Parathyroid adenoma (tissue), 2 donors: ENCODE data around the gene GLIS1.

ENCODE experiments used
- H2AFZ ChIP-seq: fragments of 300-600 bp; sonication (generic); one replicate; pipeline ENCODE4 v1.7.0; 2017; ENCODE audit warnings: antibody characterized with exemption, mild to moderate bottlenecking
- H3K27ac ChIP-seq: fragments of 300-600 bp; sonication (generic); one replicate; pipeline ENCODE4 v1.7.0; 2017
- H3K27me3 ChIP-seq: fragments of 300-600 bp; sonication (generic); one replicate; pipeline ENCODE4 v1.7.0; 2017; ENCODE audit warnings: low read length; ENCODE audit not compliant: control insufficient read depth, insufficient read depth
- H3K36me3 ChIP-seq: fragments of 300-600 bp; sonication (generic); one replicate; pipeline ENCODE4 v1.7.0; 2017; ENCODE audit warnings: low read length; ENCODE audit not compliant: control insufficient read depth, insufficient read depth
- H3K4me1 ChIP-seq: fragments of 300-600 bp; sonication (generic); one replicate; pipeline ENCODE4 v1.7.0; 2017; ENCODE audit warnings: control low read depth
- H3K4me2 ChIP-seq: fragments of 300-600 bp; sonication (generic); one replicate; pipeline ENCODE4 v1.7.0; 2017; ENCODE audit warnings: low read length
- H3K4me3 ChIP-seq: fragments of 300-600 bp; sonication (generic); one replicate; pipeline ENCODE4 v1.7.0; 2017; ENCODE audit warnings: low read depth, low read length
- H3K79me2 ChIP-seq: fragments of 300-600 bp; sonication (generic); one replicate; pipeline ENCODE4 v1.7.0; 2017; ENCODE audit warnings: control low read depth
- H3K9ac ChIP-seq: fragments of 300-600 bp; sonication (generic); one replicate; pipeline ENCODE4 v1.7.0; 2017; ENCODE audit warnings: mild to moderate bottlenecking
- H3K9me3 ChIP-seq: fragments of 300-600 bp; sonication (generic); one replicate; pipeline ENCODE4 v1.7.0; 2017; ENCODE audit warnings: low read length; ENCODE audit not compliant: control insufficient read depth
- TF ChIP-seq, protein P1 (sequence below): fragments of 300-600 bp; sonication (generic); IDR thresholded peaks from one replicate; pipeline ENCODE4 v1.7.0; 2017; ENCODE audit warnings: antibody characterized with exemption, mild to moderate bottlenecking
- donor health status: primary hyperparathyroidism.

The GLIS1 gene

DNA sequence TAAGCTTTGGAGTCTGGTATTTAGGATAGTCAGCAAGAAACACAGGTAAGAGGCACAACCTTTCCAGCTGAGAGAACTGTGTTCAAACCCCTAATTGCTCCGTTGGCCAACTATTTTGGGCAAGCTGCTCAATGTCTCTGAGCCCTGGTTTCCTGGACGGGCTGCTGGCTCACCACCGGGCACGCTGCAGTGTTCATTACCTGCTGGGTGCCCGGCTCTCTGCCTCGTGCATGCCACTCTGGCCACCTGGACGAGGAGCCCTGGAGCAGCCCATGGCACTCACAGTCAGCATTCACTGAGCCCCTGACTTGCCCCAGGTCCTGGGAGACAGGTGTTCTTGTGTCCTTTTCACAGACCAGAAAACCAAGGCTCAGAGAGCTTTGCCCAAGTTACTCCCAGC is 228.7 kb downstream of the GLIS1 start:
- H3K79me2 ChIP-seq, result no peaks in the 10 kb centered on the region
- H3K4me1 ChIP-seq, result no peaks in the 10 kb centered on the region
- TF ChIP-seq, protein P1, sequence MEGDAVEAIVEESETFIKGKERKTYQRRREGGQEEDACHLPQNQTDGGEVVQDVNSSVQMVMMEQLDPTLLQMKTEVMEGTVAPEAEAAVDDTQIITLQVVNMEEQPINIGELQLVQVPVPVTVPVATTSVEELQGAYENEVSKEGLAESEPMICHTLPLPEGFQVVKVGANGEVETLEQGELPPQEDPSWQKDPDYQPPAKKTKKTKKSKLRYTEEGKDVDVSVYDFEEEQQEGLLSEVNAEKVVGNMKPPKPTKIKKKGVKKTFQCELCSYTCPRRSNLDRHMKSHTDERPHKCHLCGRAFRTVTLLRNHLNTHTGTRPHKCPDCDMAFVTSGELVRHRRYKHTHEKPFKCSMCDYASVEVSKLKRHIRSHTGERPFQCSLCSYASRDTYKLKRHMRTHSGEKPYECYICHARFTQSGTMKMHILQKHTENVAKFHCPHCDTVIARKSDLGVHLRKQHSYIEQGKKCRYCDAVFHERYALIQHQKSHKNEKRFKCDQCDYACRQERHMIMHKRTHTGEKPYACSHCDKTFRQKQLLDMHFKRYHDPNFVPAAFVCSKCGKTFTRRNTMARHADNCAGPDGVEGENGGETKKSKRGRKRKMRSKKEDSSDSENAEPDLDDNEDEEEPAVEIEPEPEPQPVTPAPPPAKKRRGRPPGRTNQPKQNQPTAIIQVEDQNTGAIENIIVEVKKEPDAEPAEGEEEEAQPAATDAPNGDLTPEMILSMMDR, result no peak
- H3K36me3 ChIP-seq, result no peaks in the 10 kb centered on the region
- H3K4me3 ChIP-seq, result no peak overlapping the region
- H3K27me3 ChIP-seq, result no peaks in the 10 kb centered on the region
- H3K27ac ChIP-seq, result no peak overlapping the region
- H3K4me2 ChIP-seq, result no peak overlapping the region
- H3K9me3 ChIP-seq, result no peaks in the 10 kb centered on the region
- H2AFZ ChIP-seq, result no peak overlapping the region
- H3K9ac ChIP-seq, result no peak overlapping the region

DNA sequence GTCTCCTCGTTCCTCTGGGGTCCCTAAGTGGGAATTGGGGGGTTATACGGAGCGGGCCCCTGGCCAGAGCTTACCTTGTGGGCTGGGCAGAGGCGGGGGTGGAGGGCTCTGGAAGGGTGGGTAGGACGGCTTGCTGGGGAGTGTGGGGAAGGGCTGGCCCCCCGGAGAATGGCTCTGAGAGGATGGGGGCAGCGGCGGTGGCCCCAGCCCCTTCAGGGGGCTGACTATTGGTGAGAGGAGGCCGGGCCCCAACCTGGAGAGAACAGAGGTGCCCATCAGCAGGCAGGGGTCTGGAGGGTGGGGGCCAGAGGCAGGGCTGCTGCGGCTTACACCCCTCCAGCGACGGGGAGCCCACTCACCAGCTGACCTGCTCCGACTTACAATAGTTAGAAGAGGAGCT is 229.2 kb downstream of the GLIS1 start:
- Histone ChIP-seq H3K9ac (no peak overlapping the region), H3K36me3 (no peaks in the 10 kb centered on the region), H3K27ac (no peak overlapping the region), H2AFZ (no peak overlapping the region), H3K27me3 (no peaks in the 10 kb centered on the region), H3K79me2 (no peaks in the 10 kb centered on the region), H3K9me3 (no peaks in the 10 kb centered on the region), H3K4me1 (no peaks in the 10 kb centered on the region), H3K4me2 (no peak overlapping the region), H3K4me3 (no peak overlapping the region)
- TF ChIP-seq, protein P1, result no peak

DNA sequence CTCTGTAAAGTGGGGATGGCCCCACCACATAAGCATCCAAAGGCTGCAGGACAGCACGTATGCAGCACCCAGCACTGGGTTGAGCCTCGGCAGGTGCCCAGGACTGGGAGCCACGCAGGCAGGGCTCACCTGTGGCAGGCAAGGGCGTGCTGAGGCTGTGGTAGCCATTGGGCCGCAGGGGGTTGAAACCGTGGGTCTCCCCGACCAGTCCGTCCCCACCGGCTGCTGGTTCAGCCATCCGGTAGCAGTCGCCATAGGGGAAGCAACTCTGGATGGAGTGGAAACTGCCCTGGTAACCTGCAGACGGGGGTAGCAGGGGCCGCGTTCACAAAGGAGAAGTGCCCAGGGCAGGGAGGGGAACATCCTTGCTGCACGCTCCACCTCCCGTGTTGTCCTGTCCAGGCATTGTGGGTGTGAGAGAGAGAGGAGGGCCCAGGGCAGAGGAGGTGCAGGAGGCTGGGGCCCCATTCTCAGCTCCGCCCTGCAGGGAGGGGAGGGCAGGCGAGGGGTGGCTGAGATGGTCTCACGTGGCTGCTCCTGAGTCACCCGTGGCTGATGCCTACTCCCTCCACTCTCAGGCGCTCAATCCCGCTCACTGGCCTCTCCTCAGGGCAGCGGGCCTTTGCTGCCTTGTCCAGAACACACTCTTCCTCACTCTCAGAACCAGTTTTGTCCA is 229.8 kb downstream of the GLIS1 start:
- TF ChIP-seq, protein P1, result no peak
- H3K4me1 ChIP-seq, result no peaks in the 10 kb centered on the region
- H3K79me2 ChIP-seq, result no peaks in the 10 kb centered on the region
- H3K4me2 ChIP-seq, result no peak overlapping the region
- no peaks in the 10 kb centered on the region for H3K9me3 ChIP-seq
- no peak overlapping the region for H3K9ac ChIP-seq
- no peak overlapping the region for H2AFZ ChIP-seq
- H3K4me3 ChIP-seq, result no peak overlapping the region
- H3K27me3 ChIP-seq, result no peaks in the 10 kb centered on the region
- no peaks in the 10 kb centered on the region for H3K36me3 ChIP-seq
- H3K27ac ChIP-seq, result no peak overlapping the region

DNA sequence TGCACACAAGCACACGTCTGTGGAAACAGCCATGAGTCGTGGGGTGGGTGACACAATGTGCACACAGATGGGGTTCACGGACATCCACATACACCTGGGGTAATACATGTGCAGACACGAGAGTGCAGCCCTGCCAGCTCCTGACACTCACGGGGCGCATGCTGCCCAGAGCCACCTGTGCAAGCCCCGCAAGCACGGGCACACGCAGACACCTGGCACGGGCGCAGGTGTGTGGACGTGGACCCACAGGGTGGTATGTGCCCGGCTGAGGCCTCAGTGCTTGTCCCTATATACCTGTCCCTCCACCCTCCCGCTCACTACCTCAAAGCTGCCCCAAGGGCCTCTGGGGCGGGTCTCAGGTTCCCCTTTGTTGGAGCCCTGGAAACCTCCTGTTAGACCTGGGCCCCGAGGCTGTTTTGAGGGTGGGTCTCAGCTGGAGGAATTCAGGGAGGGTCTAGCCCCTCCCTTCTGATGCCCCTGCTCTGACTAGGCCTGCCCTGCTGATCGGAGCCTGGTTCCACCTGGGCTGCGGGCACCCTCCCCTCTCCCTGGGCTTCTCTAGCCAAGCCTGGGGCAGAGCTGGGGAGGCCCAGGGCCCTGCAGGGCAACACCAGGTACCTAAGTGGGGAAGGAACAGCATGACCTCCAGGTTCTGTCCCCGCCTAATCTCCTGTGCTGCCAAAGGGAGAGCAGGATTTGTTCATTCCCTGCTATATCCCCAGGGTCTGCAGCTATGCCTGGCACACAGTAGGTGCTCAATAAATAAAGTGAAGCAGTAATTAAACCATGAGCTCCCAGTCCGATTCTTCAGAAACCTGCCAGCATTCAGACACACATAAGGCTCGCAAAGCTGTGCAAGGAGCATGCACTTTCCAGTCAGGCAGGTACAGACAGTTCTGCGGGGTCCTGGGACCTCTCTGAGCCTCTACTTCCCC is 230.6 kb downstream of the GLIS1 start:
- H2AFZ ChIP-seq, result no peak overlapping the region
- no peaks in the 10 kb centered on the region for H3K27me3 ChIP-seq
- no peaks in the 10 kb centered on the region for H3K9me3 ChIP-seq
- TF ChIP-seq, protein P1, result no peak
- no peaks in the 10 kb centered on the region for H3K79me2 ChIP-seq
- no peak overlapping the region for H3K9ac ChIP-seq
- H3K4me2 ChIP-seq, result no peak overlapping the region
- no peaks in the 10 kb centered on the region for H3K4me1 ChIP-seq
- no peaks in the 10 kb centered on the region for H3K36me3 ChIP-seq
- no peak overlapping the region for H3K4me3 ChIP-seq
- no peak overlapping the region for H3K27ac ChIP-seq
